ENCODE measurements around the gene CAPN7.

The CAPN7 gene

GRCh38 chr3:15263926-15264325 is 57.9 kb downstream of the CAPN7 start:
- DNase-seq (ENCODE audit: low spot score) = no peak
- TF ChIP-seq CTCF (IDR thresholded peaks at IDR 0.05; ENCODE audit: extremely low read depth, missing control alignments) = no peak

- no peak for TF ChIP-seq CTCF (IDR thresholded peaks at IDR 0.05; ENCODE audit: extremely low read depth, missing control alignments)
- no peak for DNase-seq (ENCODE audit: low spot score)
Measured at GRCh38 chr3:15264486-15264885, 58.4 kb downstream of the CAPN7 start.

- no peak for DNase-seq (ENCODE audit: low spot score)
- TF ChIP-seq CTCF (IDR thresholded peaks at IDR 0.05; ENCODE audit: extremely low read depth, missing control alignments) = no peak
Measured at GRCh38 chr3:15265655-15266509, 59.8 kb downstream of the CAPN7 start.

- no peak for TF ChIP-seq CTCF (IDR thresholded peaks at IDR 0.05; ENCODE audit: extremely low read depth, missing control alignments)
Measured at GRCh38 chr3:15266510-15267376, 60.7 kb downstream of the CAPN7 start.

GRCh38 chr3:15267502-15267901 is 61.5 kb downstream of the CAPN7 start:
- no peak for DNase-seq (ENCODE audit: low spot score)
- peak; percentile 7 for TF ChIP-seq CTCF (IDR thresholded peaks at IDR 0.05; ENCODE audit: extremely low read depth, missing control alignments)

More at GRCh38 chr3:15266510-15267376, 60.7 kb downstream of the CAPN7 start:
- DNase-seq (ENCODE audit: low spot score) = no peak

- DNase-seq (ENCODE audit: low spot score) = peak; percentile 79
- peak; percentile 95 for TF ChIP-seq CTCF (IDR thresholded peaks at IDR 0.05; ENCODE audit: extremely low read depth, missing control alignments)
Measured at GRCh38 chr3:15268033-15268631, 62.1 kb downstream of the CAPN7 start.

Measured in GM20000 (cell line).